Measurements from ENCODE around the gene RXRA. TPM values are rescaled to one million over a fixed set of nuclear protein-coding genes. Genes with fewer than 3 reads are reported as not detected.

RXRA gene
- polyA plus RNA-seq, 1 donor = 74.6 TPM

DNA sequence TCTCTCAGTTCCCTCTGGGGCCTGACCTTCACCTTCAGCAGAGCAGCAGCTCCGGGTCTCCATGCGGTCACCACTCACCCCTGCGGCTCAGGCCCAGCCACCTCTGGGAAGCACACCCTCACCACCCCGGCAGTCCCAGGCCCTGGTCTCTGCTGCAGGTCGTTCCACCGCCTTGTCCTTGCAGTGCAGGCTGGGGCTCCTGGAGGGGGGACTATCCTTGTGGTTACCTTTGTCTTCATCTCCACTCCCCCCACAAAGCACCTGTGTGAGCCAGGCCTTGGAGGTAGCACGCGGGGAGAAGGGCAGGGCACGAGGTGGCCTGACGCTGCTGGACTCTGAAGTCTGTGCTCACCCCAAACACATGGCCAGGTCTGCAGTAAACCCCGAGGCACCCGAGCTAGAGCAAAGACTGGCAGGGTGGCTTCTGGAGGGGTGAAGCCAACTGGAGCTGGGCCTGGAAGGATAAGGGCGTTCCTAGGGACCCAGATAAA lies 33.2 kb upstream of the RXRA start:
- H3K9me3 ChIP-seq (ENCODE audit: control insufficient read depth, low read depth, low read length) = no peaks in the 10 kb centered on the region
- peaks cover 6% of the 10 kb centered on the region for H3K4me1 ChIP-seq (ENCODE audit: control insufficient read depth, insufficient read depth, low read length)
- peaks cover 2% of the 10 kb centered on the region for H3K27me3 ChIP-seq (ENCODE audit: control insufficient read depth, insufficient read depth, low read length)
- no peaks in the 10 kb centered on the region for H3K36me3 ChIP-seq (ENCODE audit: control insufficient read depth, insufficient read depth, low read length)
- H3K4me3 ChIP-seq (ENCODE audit: low read length) = no peak overlapping the region
- no peak overlapping the region for H3K27ac ChIP-seq (ENCODE audit: low read length)
- WGBS (ENCODE audit: insufficient coverage, low lambda C conversion rate) = no CpG with 5 or more reads among the region's 13 CpGs
- DNase-seq = no peak

DNA sequence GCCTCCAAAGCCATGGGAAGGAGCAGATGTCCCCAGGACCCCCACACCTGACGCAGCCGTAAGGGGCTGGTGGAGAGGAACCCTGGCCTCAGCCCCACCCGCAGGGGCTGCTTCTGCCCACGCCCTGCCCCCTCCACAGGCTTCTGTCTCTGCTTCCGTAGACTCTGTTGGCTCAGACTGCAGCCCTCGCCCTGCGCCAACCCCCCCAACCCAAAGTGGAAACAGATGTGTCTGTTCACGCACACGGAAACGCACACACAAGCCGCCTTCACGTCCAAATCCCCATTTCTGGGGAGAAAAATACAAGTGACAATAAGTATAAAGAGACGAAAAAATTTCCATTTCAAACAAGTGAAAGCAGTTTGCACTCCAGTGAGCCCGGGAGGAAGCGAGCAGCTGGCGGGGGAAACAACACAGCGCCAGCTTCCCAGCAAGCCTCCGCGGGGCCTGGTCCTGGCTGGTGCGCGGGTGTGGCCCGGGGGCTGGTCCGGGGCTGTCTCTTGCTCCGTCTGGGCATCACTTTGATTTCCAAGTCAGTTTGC lies 32.6 kb upstream of the RXRA start:
- WGBS (ENCODE audit: insufficient coverage, low lambda C conversion rate) = no CpG with 5 or more reads among the region's 24 CpGs
- H3K36me3 ChIP-seq (ENCODE audit: control insufficient read depth, insufficient read depth, low read length) = no peaks in the 10 kb centered on the region
- no peak overlapping the region for H3K4me3 ChIP-seq (ENCODE audit: low read length)
- H3K27me3 ChIP-seq (ENCODE audit: control insufficient read depth, insufficient read depth, low read length) = peaks cover 2% of the 10 kb centered on the region
- DNase-seq = no peak
- H3K4me1 ChIP-seq (ENCODE audit: control insufficient read depth, insufficient read depth, low read length) = peaks cover 6% of the 10 kb centered on the region
- no peak overlapping the region for H3K27ac ChIP-seq (ENCODE audit: low read length)
- H3K9me3 ChIP-seq (ENCODE audit: control insufficient read depth, low read depth, low read length) = no peaks in the 10 kb centered on the region

DNA sequence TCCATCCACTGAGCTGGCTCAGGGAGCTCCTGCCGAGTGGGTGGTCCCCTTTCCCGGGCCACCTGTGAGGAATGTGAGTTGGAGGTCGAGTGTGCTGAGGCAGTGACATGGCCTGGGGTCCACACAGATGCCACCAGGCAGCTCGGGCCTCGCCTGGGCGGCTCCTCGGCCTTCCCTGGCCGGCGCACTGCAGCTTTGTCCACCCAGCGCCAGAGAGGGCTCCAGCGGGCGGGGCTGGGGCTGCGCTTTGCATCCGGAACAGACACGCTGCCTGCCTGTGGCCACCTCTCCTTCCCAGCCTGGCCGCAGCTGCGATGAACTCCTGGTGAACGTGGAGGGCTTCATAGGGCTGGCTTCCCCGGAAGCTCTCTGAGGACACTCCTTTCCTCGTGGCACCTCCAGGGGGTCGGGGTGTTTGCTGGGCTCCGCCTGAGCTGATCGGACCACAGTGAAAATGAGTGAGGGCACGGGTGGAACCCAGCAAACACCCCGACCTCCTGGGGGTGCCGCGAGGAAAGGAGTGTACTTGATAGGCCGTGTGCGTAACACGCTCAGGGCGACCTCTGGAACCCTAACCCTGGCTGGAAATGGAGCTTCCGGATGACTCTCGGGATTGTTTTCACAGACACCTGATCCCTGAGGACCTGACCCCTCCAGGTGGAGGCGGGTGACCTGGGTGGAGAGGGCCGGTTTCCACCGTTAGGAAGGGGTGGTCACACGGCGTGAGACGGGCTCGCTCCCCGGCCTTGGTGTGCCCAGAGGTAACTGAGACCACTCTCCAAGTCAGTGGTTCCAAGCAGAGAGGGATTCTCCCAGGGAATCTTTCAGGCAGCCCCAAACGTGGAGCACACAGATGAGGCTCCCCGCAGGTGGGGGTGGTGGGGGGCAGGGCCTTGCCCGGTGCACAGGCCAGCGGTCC lies 31.8 kb upstream of the RXRA start:
- Histone ChIP-seq H3K27ac (ENCODE audit: low read length) (no peak overlapping the region), H3K4me3 (ENCODE audit: low read length) (no peak overlapping the region), H3K27me3 (ENCODE audit: control insufficient read depth, insufficient read depth, low read length) (peaks cover 2% of the 10 kb centered on the region), H3K4me1 (ENCODE audit: control insufficient read depth, insufficient read depth, low read length) (peaks cover 6% of the 10 kb centered on the region), H3K9me3 (ENCODE audit: control insufficient read depth, low read depth, low read length) (no peaks in the 10 kb centered on the region), H3K36me3 (ENCODE audit: control insufficient read depth, insufficient read depth, low read length) (no peaks in the 10 kb centered on the region)
- no peak for DNase-seq
- no CpG with 5 or more reads among the region's 45 CpGs for WGBS (ENCODE audit: insufficient coverage, low lambda C conversion rate)

DNA sequence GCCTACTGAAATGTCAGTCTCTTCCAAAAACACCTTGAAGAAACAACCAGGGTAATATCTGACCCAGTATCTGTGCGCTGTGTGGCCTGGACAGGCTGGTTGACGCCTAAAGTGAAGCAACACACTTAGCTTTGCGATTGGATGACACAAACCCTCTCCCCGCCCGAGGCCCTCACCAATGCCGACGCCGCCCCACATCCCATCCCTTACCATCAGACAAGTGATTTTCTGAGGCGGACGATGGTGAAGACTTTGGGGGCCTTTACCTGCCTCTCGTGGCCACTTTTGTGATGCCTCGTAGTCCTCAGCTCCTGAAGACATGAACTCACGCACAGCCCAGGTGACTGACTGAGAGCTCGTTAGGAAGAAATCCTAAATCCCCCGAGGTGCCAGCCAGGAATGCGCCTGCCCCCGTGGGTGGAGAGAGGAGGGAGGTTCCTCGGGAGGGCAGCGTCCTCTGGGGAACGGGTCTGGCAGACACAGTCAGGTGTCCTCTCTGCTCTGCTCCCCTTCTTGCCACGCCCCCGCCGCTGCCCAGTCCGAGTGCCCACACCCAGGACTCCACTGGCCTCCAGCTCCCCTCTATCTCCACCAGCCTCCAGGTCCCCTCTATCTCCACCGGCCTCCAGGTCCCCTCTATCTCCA lies 31.0 kb upstream of the RXRA start:
- DNase-seq = no peak
- WGBS (ENCODE audit: insufficient coverage, low lambda C conversion rate) = no CpG with 5 or more reads among the region's 25 CpGs

DNA sequence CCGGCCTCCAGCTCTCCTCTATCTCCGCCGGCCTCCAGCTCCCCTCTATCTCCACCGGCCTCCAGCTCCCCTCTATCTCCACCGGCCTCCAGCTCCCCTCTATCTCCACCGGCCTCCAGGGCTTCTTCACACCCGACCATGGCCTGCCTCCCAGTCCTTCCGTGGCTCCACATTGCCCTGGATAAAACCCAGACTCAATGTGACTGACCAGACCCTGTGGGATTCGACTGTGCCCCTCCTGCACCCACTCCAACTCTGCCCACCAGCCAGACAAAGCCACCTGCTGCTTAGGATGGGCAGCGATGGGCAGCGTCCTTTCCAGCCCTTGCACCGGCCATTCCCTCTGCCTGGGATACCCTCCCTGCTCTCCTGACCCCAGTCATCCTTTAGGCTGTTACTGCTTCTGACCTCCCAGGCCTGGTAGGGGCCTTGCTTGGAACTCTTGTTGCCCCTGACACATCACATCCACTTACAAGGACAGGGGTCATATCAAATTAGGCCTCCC lies 30.5 kb upstream of the RXRA start:
- WGBS (ENCODE audit: insufficient coverage, low lambda C conversion rate) = 100% methylated on average over 1 of the region's 12 CpGs
- no peaks in the 10 kb centered on the region for H3K36me3 ChIP-seq (ENCODE audit: control insufficient read depth, insufficient read depth, low read length)

More for the DNA sequence above, 31.0 kb upstream of the RXRA start:
- no peak overlapping the region for H3K27ac ChIP-seq (ENCODE audit: low read length)
- H3K27me3 ChIP-seq (ENCODE audit: control insufficient read depth, insufficient read depth, low read length) = peaks cover 2% of the 10 kb centered on the region
- no peak overlapping the region for H3K4me3 ChIP-seq (ENCODE audit: low read length)
- no peaks in the 10 kb centered on the region for H3K9me3 ChIP-seq (ENCODE audit: control insufficient read depth, low read depth, low read length)
- no peaks in the 10 kb centered on the region for H3K36me3 ChIP-seq (ENCODE audit: control insufficient read depth, insufficient read depth, low read length)
- peaks cover 6% of the 10 kb centered on the region for H3K4me1 ChIP-seq (ENCODE audit: control insufficient read depth, insufficient read depth, low read length)

DNA sequence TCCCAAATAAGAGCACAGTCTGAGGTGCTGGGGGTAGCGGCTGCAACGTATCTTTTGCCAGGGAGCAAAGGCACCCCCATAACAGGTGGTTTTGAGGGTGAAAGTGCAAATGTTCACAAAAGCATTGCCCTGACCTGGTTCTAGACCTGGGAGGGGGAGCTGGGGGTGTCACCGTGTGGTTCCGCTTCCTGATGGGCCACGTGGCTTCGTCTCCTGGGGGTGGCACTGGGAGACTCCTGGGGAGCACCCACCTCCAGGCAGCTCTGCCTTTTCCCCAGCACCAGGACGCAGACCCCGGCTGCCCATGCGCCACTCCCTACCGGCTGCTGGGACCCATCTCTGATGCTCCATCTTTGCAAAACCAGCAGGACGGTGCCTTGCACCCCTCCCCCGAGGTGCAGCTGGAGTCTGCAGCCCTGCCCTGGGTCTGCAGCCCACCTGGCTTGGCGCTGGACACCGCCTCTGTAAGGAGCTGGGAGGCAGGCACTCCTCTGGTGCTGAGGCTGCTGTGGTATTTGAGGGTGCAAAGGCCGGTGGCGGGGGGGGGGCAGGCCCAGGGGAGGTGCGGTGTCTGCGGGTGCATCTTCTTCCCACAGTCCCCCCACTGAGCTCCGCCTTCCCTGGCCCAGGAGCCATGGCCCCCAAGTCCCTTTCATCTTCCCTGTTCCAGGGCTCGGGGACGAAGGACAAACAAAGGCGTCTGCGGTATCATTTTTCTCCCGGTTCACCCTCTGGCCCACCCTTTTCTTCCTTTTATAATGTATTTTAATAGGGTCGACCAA lies 29.8 kb upstream of the RXRA start:
- H3K36me3 ChIP-seq (ENCODE audit: control insufficient read depth, insufficient read depth, low read length) = no peaks in the 10 kb centered on the region
- H3K27me3 ChIP-seq (ENCODE audit: control insufficient read depth, insufficient read depth, low read length) = peaks cover 2% of the 10 kb centered on the region
- no peak for DNase-seq
- H3K4me1 ChIP-seq (ENCODE audit: control insufficient read depth, insufficient read depth, low read length) = peaks cover 6% of the 10 kb centered on the region
- no peak overlapping the region for H3K27ac ChIP-seq (ENCODE audit: low read length)
- H3K4me3 ChIP-seq (ENCODE audit: low read length) = no peak overlapping the region
- WGBS (ENCODE audit: insufficient coverage, low lambda C conversion rate) = no CpG with 5 or more reads among the region's 25 CpGs
- no peaks in the 10 kb centered on the region for H3K9me3 ChIP-seq (ENCODE audit: control insufficient read depth, low read depth, low read length)

More for the DNA sequence above, 30.5 kb upstream of the RXRA start:
- Histone ChIP-seq H3K4me3 (ENCODE audit: low read length) (no peak overlapping the region), H3K9me3 (ENCODE audit: control insufficient read depth, low read depth, low read length) (no peaks in the 10 kb centered on the region), H3K27ac (ENCODE audit: low read length) (no peak overlapping the region), H3K4me1 (ENCODE audit: control insufficient read depth, insufficient read depth, low read length) (peaks cover 6% of the 10 kb centered on the region), H3K27me3 (ENCODE audit: control insufficient read depth, insufficient read depth, low read length) (peaks cover 2% of the 10 kb centered on the region)
- no peak for DNase-seq

DNA sequence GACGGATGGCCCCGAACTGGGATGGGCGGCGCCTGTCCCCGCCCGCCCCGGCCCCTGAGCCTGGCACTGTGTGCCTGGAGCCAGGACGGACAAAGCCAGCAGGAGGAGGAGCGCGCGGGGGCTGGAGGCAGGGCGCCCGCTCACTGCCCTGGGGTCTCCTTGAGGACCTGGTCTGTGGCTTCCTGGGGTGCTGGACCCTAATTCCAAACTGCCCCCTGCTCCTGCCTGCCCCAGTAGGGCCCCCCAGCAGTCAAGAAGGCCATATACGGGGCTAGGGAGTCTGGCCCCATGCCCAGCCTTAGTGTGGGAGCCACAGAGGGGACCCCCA lies 29.2 kb upstream of the RXRA start:
- no peak for DNase-seq
- no peaks in the 10 kb centered on the region for H3K9me3 ChIP-seq (ENCODE audit: control insufficient read depth, low read depth, low read length)
- peaks cover 6% of the 10 kb centered on the region for H3K4me1 ChIP-seq (ENCODE audit: control insufficient read depth, insufficient read depth, low read length)
- no peak overlapping the region for H3K27ac ChIP-seq (ENCODE audit: low read length)
- H3K27me3 ChIP-seq (ENCODE audit: control insufficient read depth, insufficient read depth, low read length) = peaks cover 2% of the 10 kb centered on the region
- WGBS (ENCODE audit: insufficient coverage, low lambda C conversion rate) = no CpG with 5 or more reads among the region's 14 CpGs
- no peak overlapping the region for H3K4me3 ChIP-seq (ENCODE audit: low read length)
- H3K36me3 ChIP-seq (ENCODE audit: control insufficient read depth, insufficient read depth, low read length) = no peaks in the 10 kb centered on the region

DNA sequence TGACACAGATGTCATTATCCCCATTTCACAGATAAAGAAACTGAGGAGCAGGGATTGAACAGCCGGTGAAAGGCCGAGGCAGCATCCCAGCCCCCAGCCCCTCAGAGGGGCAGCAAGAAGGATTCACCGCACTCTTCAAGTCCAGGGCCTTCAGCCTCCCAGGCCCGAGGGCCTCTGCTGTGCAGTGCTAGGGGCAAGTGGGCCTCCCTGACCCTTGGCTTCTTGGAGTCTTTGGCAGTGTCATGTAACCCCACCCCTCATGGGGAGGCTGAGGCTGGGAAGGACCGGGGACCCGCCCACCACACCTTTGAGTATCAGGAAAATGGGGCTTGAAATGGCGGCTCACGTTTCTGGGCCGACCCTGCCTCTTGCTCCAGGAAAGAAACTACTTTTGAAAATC lies 28.7 kb upstream of the RXRA start:
- peaks cover 6% of the 10 kb centered on the region for H3K4me1 ChIP-seq (ENCODE audit: control insufficient read depth, insufficient read depth, low read length)

DNA sequence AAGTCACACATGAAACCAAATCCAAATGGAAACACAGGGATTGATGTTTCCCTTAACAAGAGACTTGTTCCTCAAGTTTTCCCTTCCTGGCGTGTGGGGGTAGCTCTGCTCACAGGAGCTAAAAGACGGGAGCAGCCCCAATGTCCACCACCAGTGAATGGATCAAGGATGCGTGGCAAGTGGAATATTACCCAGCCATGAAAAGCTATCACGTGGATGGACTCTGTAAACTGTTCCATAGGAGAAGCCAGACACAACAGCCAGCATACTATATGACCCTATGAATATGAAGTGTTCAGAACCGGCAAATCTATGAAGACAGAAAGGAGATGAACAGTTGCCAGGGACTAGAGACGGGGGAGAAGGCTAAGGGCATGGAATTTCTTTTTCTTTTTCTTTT lies 28.3 kb upstream of the RXRA start:
- Histone ChIP-seq H3K4me1 (ENCODE audit: control insufficient read depth, insufficient read depth, low read length) (peaks cover 6% of the 10 kb centered on the region), H3K27ac (ENCODE audit: low read length) (no peak overlapping the region), H3K27me3 (ENCODE audit: control insufficient read depth, insufficient read depth, low read length) (peaks cover 2% of the 10 kb centered on the region), H3K4me3 (ENCODE audit: low read length) (no peak overlapping the region), H3K36me3 (ENCODE audit: control insufficient read depth, insufficient read depth, low read length) (no peaks in the 10 kb centered on the region), H3K9me3 (ENCODE audit: control insufficient read depth, low read depth, low read length) (no peaks in the 10 kb centered on the region)
- DNase-seq = no peak
- WGBS (ENCODE audit: insufficient coverage, low lambda C conversion rate) = no CpG with 5 or more reads among the region's 6 CpGs

More for the DNA sequence above, 28.7 kb upstream of the RXRA start:
- Histone ChIP-seq H3K9me3 (ENCODE audit: control insufficient read depth, low read depth, low read length) (no peaks in the 10 kb centered on the region), H3K4me3 (ENCODE audit: low read length) (no peak overlapping the region), H3K27ac (ENCODE audit: low read length) (no peak overlapping the region), H3K27me3 (ENCODE audit: control insufficient read depth, insufficient read depth, low read length) (peaks cover 2% of the 10 kb centered on the region), H3K36me3 (ENCODE audit: control insufficient read depth, insufficient read depth, low read length) (no peaks in the 10 kb centered on the region)
- no peak for DNase-seq
- no CpG with 5 or more reads among the region's 9 CpGs for WGBS (ENCODE audit: insufficient coverage, low lambda C conversion rate)

DNA sequence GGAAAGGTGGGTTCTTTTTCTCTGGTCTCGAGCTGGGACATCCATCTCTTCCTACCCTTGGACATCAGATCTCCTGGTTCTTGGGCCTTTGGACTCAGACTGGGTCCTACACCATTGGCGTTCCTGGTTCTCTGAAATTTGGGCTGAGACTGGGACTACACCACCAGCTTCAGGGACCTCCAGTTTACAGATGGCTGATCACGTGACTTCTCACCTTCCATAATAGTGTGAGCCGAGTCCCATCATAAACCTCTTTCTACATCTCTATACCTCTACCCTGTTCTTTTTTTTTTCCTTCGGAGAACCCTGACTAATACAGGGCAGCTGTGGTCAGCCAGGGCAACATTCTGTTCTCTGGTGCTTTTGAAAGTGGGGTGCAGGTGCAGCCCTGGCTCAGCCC lies 27.2 kb upstream of the RXRA start:
- H3K4me3 ChIP-seq (ENCODE audit: low read length) = no peak overlapping the region
- H3K4me1 ChIP-seq (ENCODE audit: control insufficient read depth, insufficient read depth, low read length) = peaks cover 5% of the 10 kb centered on the region
- H3K27me3 ChIP-seq (ENCODE audit: control insufficient read depth, insufficient read depth, low read length) = peaks cover 1% of the 10 kb centered on the region
- WGBS (ENCODE audit: insufficient coverage, low lambda C conversion rate) = 100% methylated on average over 1 of the region's 5 CpGs
- H3K9me3 ChIP-seq (ENCODE audit: control insufficient read depth, low read depth, low read length) = no peaks in the 10 kb centered on the region
- no peaks in the 10 kb centered on the region for H3K36me3 ChIP-seq (ENCODE audit: control insufficient read depth, insufficient read depth, low read length)
- DNase-seq = no peak
- H3K27ac ChIP-seq (ENCODE audit: low read length) = no peak overlapping the region

Measured in large intestine (tissue), 3 donors.